Measurements from ENCODE around the gene SMIM8. TPM values are rescaled to one million over a fixed set of nuclear protein-coding genes. Genes with fewer than 3 reads are reported as not detected.

SMIM8 gene
- total and polyA plus RNA-seq, 2 donors (not counting 1 experiment from before 2014, with no cell fraction given) = 3.7 to 19.1 TPM

DNA sequence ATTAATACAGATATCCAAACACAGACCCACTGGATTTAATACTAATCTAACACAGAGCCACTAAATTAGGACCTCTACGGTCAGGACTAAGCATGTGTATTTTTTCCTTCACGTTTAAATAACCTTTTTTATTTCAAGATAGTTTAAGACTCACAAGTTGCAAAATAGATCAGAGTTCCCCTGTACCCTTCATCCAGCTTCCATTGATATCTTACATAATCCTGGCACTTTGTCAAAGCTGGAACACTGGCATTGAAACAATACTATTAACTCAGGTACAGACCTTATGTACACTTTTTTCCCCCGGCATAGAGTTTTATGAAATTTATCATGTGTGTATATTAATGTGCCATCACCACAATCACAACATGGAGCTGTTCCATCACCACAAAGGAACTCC, 24.3 kb downstream of the SMIM8 start:
- Histone ChIP-seq H3K27me3 (replicated peaks in 1 of 4; ENCODE audit: control extremely low read depth in 1 of 4, control insufficient read depth in 3 of 4, insufficient read depth in 4 of 4, low read length in 3 of 4) (no peaks in the 10 kb centered on the region), H2AFZ (ENCODE audit: insufficient read depth, low read depth, low read length, poor library complexity, severe bottlenecking) (no peak overlapping the region), H3K79me2 (ENCODE audit: control insufficient read depth, insufficient read depth, low read length) (no peaks in the 10 kb centered on the region), H3K4me3 (ENCODE audit: control extremely low read depth in 1 of 5, extremely low read depth in 1 of 5, insufficient read depth in 1 of 5, low read depth in 2 of 5, low read length in 4 of 5) (no peak overlapping the region), H3K4me2 (replicated peaks; ENCODE audit: low read depth, low read length, poor library complexity, severe bottlenecking) (no peak overlapping the region), H3K9ac (ENCODE audit: low read length) (no peak overlapping the region), H3K9me3 (ENCODE audit: control extremely low read depth in 1 of 3, control insufficient read depth in 2 of 3, insufficient read depth in 1 of 3, low read length in 2 of 3) (no peaks in the 10 kb centered on the region), H3K36me3 (replicated peaks in 1 of 2; ENCODE audit: control extremely low read depth in 1 of 2, control insufficient read depth in 1 of 2, extremely low read depth in 1 of 2, insufficient read depth in 2 of 2, low read length in 1 of 2) (peaks cover 4 to 5% of the 10 kb centered on the region in 2 experiments), H3K27ac (ENCODE audit: low read length in 2 of 2) (no peak overlapping the region), H4K20me1 (ENCODE audit: control insufficient read depth, insufficient read depth, low read length, poor library complexity, severe bottlenecking) (no peaks in the 10 kb centered on the region), H3K4me1 (ENCODE audit: control insufficient read depth in 2 of 2, insufficient read depth in 2 of 2, low read length in 2 of 2) (no peaks in the 10 kb centered on the region)
- 100% methylated on average over 1 of the region's 3 CpGs for whole genome bisulfite sequencing (ENCODE audit: insufficient coverage)
- no peak for ATAC-seq (ENCODE audit: low read depth)
- POLR2A ChIA-PET = no interaction called here
- CTCF ChIA-PET = no interaction called here
- TF ChIP-seq CTCF (IDR thresholded peaks at IDR 0.05) = no peak
- no peak for TF ChIP-seq EZH2 (IDR thresholded peaks at IDR 0.05; ENCODE audit: borderline replicate concordance, insufficient read depth, low read depth, low read length, poor library complexity, severe bottlenecking)
- Mint-ChIP-seq H3K4me3 (no peak overlapping the region), H3K9me3 (ENCODE audit: insufficient read depth) (no peaks in the 10 kb centered on the region), H3K4me1 (peaks cover 2% of the 10 kb centered on the region), H3K27me3 (no peaks in the 10 kb centered on the region), H3K27ac (no peak overlapping the region)
- DNase-seq = no peak
- intact Hi-C loops (cut with micrococcal nuclease) = no loop called here

GRCh38 chr6:87349896-87350295, 27.5 kb downstream of the SMIM8 start:
- Mint-ChIP-seq H3K9me3 (ENCODE audit: insufficient read depth) (no peaks in the 10 kb centered on the region), H3K4me3 (no peak overlapping the region), H3K4me1 (no peaks in the 10 kb centered on the region), H3K27ac (no peak overlapping the region), H3K27me3 (no peaks in the 10 kb centered on the region)
- Histone ChIP-seq H3K4me2 (replicated peaks; ENCODE audit: low read depth, low read length, poor library complexity, severe bottlenecking) (no peak overlapping the region), H3K27ac (ENCODE audit: low read length in 2 of 2) (no peak overlapping the region), H3K9ac (ENCODE audit: low read length) (no peak overlapping the region), H3K4me1 (ENCODE audit: control insufficient read depth in 2 of 2, insufficient read depth in 2 of 2, low read length in 2 of 2) (no peaks in the 10 kb centered on the region), H4K20me1 (ENCODE audit: control insufficient read depth, insufficient read depth, low read length, poor library complexity, severe bottlenecking) (no peaks in the 10 kb centered on the region), H3K27me3 (replicated peaks in 1 of 4; ENCODE audit: control extremely low read depth in 1 of 4, control insufficient read depth in 3 of 4, insufficient read depth in 4 of 4, low read length in 3 of 4) (no peaks in the 10 kb centered on the region), H3K79me2 (ENCODE audit: control insufficient read depth, insufficient read depth, low read length) (no peaks in the 10 kb centered on the region), H2AFZ (ENCODE audit: insufficient read depth, low read depth, low read length, poor library complexity, severe bottlenecking) (no peak overlapping the region), H3K9me3 (ENCODE audit: control extremely low read depth in 1 of 3, control insufficient read depth in 2 of 3, insufficient read depth in 1 of 3, low read length in 2 of 3) (no peaks in the 10 kb centered on the region), H3K36me3 (replicated peaks in 1 of 2; ENCODE audit: control extremely low read depth in 1 of 2, control insufficient read depth in 1 of 2, extremely low read depth in 1 of 2, insufficient read depth in 2 of 2, low read length in 1 of 2) (peaks cover 0 to 1% of the 10 kb centered on the region in 2 experiments), H3K4me3 (ENCODE audit: control extremely low read depth in 1 of 5, extremely low read depth in 1 of 5, insufficient read depth in 1 of 5, low read depth in 2 of 5, low read length in 4 of 5) (no peak overlapping the region)
- POLR2A ChIA-PET = no interaction called here
- WGBS (ENCODE audit: insufficient coverage) = no CpG with 5 or more reads among the region's 2 CpGs
- no peak for ATAC-seq (ENCODE audit: low read depth)
- intact Hi-C loops (cut with micrococcal nuclease) = no loop called here
- DNase-seq = no peak
- CTCF ChIA-PET = no interaction called here
- TF ChIP-seq CTCF (IDR thresholded peaks at IDR 0.05) (no peak), EZH2 (IDR thresholded peaks at IDR 0.05; ENCODE audit: borderline replicate concordance, insufficient read depth, low read depth, low read length, poor library complexity, severe bottlenecking) (no peak)
